NOMO-1 (cell line): ENCODE data around the gene SERTAD2.

Source experiments
- DNase-seq, 2 experiments: peaks; one replicate each; lab custom pipeline; 2025; ENCODE audit not compliant: unreplicated experiment in 2 of 2; lab: John Stamatoyannopoulos, UW

The SERTAD2 gene

DNA sequence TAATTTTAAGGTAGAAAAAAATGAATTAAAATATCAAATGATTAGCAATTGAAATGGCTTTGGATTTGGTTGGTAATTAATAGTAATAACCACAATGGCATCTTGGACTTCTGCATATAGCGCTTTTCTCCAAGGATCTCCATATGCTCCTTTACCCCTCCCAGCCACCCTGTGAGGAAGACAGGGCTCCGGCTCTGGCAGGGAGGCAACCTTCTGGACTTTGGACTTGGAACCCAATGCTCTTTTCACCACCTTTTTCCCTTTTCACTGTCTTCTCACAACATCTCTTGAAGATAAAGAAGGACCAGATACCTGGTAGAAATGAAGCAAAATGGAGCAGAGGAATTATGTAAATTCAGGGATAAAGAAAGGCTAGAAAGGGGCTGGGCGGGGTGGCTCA is 23.8 kb upstream of the SERTAD2 start:
- DNase-seq, result no peak

DNA sequence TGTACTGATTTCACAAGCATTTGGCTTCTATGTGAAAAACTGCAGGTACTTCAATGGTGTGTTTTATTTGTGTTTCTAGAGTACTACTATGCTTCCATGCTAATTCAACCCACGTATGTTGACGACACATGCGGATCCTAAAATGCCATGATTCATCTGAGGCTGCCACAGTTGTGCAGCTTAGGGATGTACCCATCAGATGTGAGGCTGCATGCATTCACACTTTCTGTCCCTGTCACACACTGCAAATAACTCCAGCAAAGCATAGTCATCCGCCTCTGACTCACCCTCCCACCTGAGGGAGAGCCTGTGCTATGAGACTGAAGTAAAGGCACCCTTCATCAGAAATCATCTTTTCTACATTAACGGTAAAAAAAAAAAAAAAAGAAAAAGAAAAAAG is 22.1 kb upstream of the SERTAD2 start:
- no peak for DNase-seq

DNA sequence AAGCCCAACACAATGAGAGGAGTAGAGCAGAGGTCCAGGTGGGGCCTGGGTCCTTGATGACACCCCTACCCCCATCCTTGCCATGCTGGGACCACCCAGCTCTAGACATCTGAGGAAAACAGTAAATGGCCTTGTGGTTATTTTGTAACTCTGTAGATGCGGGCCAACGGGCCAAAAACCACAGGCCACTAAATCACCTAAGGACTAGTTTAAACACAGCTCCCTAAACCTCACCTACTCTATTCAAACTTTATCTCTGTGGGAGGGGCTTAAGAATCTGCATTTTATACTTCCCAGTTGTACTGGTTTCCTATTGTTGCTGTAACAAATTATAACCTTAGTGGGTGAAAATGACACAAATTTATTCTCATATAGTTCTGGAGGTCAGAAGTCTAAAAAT is 19.0 kb upstream of the SERTAD2 start:
- DNase-seq, result peak; percentile 79 to 81

DNA sequence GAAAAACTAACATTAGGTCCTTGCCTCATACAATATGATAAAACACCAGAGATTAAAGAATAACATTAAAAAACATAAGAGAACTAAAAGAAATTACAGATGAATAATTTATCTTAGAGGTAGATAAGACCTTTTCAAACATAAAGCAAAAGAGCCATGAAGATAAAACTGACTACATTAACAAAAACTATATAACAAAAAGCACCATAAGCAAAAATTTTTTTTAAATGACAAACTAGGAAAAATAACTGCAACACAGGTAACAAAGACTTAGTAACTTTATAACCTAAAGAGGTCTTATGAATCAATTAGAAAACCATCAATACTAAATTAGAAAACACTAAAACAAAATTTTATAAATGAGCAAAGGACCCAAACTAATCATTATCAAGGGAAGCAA is 16.3 kb upstream of the SERTAD2 start:
- no peak for DNase-seq

DNA sequence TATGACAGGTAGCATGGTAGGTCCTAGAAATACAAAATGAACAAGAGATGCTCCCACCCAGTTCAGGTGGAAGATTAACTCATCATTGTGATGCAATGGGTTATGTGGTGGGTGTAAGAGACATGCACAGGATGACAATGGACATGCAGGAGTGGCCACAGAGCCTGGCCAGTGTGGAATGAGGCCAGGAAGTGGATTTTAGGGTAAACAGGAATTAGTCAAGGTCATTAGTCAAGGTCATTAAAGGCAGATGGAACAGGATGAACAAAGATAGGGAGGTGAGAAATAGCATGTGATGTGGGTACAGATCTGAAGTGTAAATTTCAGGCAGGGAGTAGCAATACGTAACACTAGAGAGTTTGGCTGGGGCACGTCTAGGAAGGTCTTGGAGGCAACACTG is 15.6 kb upstream of the SERTAD2 start:
- DNase-seq, result no peak

DNA sequence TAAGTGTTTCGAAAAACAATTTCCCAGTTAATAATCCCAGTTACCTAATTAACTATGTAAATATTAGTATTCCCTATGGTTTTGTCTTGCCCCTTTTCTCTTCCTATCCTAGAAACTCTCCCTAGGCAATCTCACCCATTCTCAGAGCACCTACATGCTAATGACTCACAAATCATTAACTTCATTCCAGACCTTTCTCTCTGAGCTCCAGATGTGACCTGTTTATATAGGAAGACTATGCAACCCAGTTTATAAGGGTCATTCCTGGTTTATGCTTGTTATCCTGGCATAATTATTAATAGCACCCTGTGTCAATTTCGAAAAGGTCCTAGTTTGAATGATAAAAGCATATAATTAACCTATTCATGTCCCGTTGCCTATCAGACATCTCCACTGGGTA is 14.8 kb upstream of the SERTAD2 start:
- DNase-seq, result no peak

DNA sequence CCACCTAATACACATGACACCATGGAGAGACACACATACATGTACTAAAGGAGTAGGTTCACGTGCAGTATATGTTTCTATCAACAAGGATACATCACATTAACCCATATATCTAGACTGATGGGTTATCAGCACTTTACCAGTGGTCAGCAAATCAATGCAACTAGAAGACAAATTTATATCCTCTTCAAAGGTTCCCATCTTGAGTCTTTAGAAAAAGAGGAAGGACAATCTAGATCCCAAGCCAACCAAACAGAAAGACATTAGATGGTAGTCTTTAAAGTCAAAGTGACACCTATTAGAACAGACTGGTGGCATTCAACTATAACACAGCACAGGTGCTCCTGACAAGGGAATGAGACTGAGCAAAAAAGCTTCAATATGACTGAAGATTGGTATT is 13.8 kb upstream of the SERTAD2 start:
- peak in 1 of 2 experiments; percentile 32 for DNase-seq

DNA sequence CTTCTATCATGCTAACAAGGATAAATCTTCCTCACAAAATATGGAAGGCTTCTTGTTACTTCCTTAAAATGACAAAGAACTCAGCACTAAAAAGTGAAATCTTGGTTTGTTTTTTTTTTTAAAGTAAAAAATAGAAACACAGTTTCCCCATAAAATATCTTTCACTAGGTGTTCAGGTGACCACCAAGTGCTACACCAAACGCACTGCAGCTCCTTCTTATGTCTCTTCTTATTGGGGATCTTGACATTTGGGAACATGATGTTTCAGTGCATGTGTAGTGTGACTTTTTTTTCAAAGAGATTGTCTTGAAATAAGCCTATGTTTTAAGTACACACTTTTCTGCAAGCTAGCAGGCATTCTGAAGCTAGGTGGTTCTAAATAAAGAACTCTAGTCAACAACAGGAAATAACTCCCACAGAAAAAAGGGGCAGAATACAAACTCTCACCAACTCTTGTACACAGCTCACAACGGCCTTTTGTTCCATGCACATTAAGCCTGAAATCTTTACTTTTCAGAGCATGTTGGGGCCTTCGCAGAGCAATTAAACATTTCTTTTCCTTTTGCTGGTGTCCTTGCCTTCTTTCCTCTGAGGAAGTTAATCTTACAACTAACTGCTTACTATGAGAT is 13.2 kb upstream of the SERTAD2 start:
- DNase-seq, result no peak

DNA sequence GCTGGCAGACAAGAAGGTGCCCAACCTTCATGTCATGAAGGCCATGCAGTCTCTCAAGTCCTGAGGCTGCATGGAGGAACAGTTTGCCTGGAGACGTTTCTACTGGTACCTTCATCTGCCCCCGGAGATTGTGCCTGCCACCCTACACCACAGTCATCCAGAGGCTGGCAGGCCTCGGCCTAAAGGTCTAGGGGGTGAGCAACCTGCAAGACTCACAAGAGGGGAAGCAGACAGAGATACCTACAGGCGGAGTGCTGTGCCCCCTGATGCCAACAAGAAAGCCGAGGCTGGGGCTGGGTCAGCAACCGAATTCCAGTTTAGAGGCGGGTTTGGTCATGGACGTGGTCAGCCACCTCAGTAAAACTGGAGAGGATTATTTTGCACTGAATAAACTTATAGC is 12.0 kb upstream of the SERTAD2 start:
- DNase-seq, result no peak

DNA sequence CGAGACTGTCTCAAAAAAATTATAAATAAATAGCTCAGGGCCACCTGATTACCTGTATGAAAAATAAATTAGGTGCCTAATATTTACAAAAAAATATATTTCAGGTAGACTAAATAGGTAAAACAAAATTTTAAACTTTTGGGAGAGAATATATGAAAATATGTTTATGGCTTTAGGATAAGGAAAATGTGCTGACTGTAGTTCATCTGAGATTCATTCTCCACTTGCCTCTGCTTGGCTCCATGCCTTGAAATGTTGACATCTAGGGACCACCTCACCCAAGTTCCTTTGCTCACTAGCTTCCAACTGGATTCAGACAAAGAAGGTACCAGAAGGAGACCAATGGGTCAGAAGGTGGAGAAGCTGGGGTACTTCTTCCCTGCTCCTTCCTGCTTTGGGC is 9.7 kb upstream of the SERTAD2 start:
- DNase-seq, result no peak

DNA sequence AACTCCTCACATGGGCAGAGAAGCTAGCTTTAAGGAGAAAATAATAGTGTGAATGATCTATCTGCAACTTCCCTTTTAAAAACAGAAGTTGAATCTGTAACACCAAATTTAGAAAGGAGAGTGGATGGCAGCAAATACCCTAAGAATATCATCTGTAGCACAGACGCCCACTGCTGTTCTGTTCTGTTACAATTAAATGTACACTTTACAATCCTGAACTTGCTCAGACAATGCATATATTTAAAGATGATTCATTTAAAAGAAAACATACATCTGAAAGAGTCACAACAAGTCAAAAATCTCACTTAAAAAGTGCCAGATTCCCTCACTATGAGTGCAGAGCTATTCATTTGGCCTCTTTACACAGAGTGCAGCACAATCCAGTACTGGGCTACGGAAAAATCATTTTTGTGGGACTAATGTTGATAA is 8.0 kb upstream of the SERTAD2 start:
- DNase-seq, result peak; percentile 73 to 90

DNA sequence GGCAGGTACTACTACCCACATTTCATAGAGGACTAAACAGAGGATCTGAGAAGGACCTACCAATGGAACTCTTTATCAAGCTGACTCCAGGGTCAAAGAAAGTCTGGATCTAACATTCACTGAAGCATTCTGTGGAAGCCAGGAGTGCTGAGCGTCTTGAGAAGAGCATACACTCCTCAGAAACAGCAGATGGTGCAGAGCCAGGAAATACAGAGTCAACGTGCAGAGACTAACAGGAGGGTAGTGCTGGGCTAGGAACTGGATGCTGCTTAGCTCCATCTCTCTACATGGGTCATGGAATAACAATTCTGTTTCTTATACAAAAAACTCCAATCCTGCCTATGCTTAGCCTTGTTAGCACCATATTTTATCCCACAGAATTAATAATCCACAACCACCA is 5.5 kb upstream of the SERTAD2 start:
- DNase-seq, result no peak

DNA sequence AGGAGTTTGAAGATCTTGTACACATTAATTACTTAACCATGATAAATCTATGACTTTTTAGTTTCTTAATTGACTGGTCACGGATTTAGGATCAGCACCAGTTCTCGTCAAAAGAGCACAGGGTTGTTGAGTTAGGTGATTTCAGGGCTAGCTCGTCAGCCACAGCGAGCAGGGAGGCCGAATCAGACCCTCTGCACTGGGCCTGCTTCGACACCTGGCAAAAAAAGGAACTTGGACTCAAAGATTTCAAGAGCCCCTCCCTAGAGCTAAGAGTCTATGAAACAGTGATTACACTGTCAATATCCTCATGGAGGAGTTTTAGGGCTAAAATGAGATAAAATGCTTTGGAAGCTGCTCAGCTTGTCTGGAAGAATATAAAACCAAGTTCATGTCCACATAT is 4.6 kb upstream of the SERTAD2 start:
- DNase-seq, result peak; percentile 35 to 43

DNA sequence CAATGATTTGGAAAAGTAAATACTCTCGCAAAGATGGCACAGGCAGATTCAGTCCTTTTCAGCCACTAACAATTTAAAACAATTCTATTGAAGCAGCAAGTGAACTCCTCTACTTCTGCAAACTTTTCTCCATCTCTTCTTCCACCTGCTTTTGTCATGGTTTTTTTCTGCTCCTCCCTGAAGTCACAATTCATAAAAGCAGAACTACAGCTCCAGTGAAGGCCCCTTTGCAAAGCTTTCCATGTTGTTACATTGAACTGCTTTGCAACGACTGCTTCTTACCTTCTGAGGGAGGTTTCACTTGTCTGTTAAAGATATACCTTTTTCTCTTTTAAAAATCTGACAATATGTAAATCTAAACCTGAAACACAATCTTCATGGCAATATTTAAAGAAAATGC is 3.7 kb upstream of the SERTAD2 start:
- DNase-seq, result peak; percentile 81 to 92

DNA sequence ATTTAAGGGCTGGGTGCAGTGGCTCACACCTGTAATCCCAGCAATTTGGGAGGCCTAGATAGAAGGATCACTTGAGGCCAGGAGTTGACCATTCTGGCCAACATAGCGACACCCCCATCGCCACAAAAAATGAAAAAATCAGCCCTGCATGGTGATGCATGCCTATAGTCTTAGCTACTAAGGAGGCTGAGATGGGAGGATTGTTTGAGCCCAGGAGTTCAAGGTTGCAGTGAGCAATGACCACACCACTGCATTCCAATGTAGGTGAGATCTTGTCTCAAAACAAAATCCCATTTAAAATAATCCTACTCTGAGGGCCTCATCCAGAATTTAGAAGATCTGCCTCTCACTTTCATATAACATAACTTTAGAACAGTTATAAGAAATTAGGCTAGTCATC is 2.7 kb upstream of the SERTAD2 start:
- no peak for DNase-seq

DNA sequence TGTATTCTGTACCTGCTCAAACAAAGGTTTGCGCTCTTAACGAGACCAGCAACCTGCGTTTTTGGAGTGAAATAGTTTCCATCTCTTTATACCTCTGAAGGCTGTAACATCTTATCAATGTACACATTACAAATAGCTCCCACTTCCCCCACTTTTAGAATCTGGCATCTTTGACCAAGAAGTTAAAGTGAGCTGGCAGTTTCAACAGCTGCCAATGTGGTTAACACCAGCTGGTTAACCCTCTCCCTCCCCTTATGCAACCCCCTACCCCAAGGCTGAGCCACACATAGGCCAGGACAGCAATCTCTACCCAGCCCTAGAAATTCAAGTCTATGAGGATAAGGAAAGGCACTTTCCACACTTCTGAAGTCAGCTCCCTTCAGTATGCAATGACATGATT is 2.2 kb upstream of the SERTAD2 start:
- DNase-seq, result peak; percentile 64 to 69

DNA sequence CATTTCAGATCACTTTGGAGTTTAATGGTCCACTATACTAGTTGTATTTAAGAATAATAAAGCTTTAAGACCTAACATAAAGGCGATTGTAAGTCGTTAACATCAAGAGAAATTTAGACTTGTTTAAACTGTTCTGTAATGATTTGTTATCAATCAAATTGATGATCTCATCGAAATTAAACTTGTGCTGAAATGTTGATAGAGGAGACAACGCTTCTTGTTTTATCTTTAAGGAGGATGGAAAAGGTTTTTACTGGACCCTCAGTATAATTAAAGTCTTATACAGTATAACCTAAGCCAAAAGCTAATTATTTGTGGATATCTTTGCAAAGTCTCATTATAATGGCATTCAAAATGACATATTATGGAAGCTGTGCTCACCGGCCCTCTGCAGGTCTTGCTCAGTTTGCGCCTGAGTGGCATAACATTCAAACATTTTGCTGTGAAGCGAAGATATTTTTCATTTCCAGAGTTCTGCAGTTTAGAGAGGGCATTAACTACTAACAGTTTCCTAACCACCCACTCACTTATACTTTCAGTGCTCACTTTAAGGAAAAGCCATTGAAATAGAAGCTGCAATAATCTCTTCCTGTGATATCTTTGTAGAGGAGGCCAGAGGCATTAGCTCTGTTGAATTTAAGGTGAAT is 1.4 kb upstream of the SERTAD2 start:
- DNase-seq, result peak in 1 of 2 experiments; percentile 50

DNA sequence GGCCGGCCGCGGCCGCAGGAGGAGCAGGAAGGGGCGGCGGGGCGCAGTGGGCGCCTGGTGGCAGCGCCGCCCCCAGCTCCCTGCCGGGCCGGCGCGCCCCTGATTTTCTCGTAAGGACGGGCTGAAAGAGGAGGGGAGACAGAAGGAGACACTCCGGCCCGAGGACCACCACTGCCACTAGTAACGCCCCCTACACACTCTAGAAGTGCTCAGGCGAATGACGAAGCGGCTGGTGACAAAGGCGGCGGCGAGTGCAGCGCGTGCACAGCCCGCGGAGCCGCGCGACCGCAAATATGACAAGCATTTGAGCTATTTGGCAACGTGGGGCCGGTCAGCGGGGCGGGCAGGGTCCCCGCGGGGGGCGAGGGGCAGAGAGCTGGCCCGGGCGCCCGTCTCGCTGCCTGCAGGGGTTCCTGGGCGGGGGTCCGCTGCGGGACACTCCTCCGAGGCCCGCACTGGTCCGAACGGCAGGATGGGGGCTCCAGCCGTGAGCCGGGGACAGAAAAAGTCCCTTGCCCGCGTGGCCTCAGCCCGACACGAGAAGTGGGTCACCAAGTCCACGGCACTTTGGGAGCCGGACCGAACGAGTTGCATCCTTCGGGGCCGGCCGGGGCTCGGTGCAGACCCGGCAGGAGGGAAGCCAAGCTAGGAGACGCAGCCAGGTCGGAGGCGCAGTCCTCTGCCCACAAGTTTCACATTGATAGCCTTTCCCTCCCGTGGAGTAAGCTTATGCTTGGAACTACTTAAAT is 524 bp upstream of the SERTAD2 start:
- peak; percentile 86 to 88 for DNase-seq

DNA sequence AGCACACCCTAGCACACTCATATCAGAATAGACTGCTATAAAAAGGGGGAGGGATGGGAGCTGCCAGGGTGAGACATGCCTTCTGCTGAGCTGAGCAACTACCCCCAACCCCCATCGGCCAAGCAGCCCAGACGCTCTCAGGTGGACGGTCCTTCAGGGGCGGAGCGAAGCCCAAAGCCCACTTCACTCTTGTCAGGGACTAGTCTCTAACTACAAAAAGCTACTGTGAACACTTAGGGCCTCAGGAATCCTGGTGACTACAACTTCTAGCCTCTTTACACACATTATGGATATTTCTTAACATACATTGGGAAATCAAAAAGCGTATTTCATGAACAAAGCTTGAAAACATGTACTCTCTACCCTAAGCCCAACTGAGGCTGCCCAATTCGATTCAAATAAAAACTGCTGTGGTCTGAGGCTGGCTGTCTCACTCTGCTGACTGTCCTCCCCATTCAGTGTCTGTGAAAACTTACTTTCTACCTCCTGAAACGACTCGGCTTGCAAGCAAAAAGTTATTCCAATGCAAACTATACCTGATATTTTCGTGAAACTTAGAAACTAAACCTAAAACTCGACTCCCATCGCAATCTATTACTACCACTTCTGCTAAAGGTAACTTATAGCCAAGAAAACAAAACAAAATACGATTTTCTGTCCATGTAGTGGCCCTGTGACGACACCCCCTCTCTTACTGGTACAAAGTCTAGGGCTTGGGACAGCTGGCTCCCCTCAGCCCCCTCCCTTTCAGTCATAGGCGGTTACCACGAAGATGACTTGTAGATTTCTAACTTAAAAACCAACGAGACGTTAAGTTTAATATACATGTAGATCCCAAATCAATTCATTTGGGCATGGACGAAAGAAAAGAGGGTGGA is 1.2 kb downstream of the SERTAD2 start:
- peak; percentile 48 to 56 for DNase-seq

DNA sequence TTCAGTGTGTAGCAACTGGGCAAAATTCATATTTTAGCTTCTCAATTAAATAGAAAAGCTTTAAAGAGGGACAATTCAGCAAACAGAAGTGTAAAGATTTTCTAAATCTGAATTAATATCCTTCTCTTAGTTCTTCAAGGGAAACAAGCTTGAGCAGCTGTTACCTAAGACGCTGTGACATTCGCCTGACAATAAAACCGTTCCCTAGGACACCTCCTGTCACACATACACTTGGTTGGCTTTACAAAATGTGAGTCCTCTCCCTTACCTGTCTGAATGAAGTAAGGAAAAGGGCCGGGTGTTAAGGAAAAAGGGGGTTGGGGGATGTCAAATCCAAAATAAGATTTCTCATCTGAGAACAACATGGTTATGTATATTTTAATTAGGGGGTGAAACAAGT is 2.1 kb downstream of the SERTAD2 start:
- DNase-seq, result no peak

DNA sequence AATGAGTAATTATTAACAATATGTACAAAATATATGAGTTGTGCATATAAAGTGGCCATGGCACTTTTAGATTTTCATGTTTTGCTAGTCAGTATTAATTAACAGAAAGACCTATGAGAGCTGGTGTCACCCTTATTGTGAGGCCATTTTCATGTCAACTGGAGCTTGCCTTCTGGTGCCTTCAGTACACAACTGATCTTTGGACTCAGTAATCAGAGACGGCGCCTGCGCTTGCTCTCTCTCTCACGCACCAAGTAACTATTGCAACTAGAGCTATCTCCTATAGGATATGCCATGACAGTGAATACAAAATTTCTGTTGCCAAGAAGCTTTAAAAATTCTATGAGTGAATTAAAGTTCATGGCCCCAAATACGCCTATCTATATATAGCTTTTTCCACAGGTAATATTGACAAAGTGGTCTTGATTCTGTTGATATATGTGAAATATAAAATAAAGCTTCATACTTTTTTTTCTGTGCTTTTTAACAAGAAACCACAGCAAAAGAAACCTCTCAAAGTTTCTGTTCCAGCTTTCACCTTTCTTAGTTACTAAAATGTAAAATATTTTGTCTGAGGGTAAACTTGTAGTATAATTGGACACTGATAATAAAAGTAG is 2.9 kb downstream of the SERTAD2 start:
- peak; percentile 35 to 37 for DNase-seq
